ENCODE measurements around the gene SMAD1. TPM values are rescaled to one million over a fixed set of nuclear protein-coding genes. Genes with fewer than 3 reads are reported as not detected.

Gene SMAD1
- polyA plus RNA-seq, 1 donor (not counting 4 experiments of a cell fraction or from before 2014, with no cell fraction given): 33.5 TPM

GRCh38 chr4:145481942-145482208 lies 222 bp downstream of the SMAD1 start:
- Histone ChIP-seq H3K36me3 (ENCODE audit: control insufficient read depth in 2 of 2, extremely low read depth in 1 of 2, insufficient read depth in 2 of 2, low read length in 2 of 2) (no peaks in the 10 kb centered on the region), H3K9me1 (ENCODE audit: control insufficient read depth, extremely low read depth, insufficient read depth, low read length) (no peaks in the 10 kb centered on the region), H3K27ac (ENCODE audit: control insufficient read depth, insufficient read depth, low read length) (peak overlapping the region; percentile 74), H3K9ac (ENCODE audit: control insufficient read depth, extremely low read depth, insufficient read depth, low read length) (peak overlapping the region; percentile 81), H3K27me3 (ENCODE audit: control insufficient read depth, extremely low read depth, insufficient read depth, low read length) (no peaks in the 10 kb centered on the region), H2AFZ (ENCODE audit: control insufficient read depth, low read length) (no peak overlapping the region), H3K9me3 (ENCODE audit: control insufficient read depth, low read depth, low read length) (no peaks in the 10 kb centered on the region), H3K4me2 (ENCODE audit: control insufficient read depth, extremely low read depth, insufficient read depth, low read depth, low read length) (peak overlapping the region; percentile 18), H3K4me1 (ENCODE audit: control insufficient read depth, extremely low read depth, insufficient read depth, low read length) (peaks cover 32% of the 10 kb centered on the region), H4K20me1 (ENCODE audit: control insufficient read depth, extremely low read depth, insufficient read depth, low read length) (no peaks in the 10 kb centered on the region), H3K79me2 (ENCODE audit: control insufficient read depth, insufficient read depth, low read length) (peaks cover 48% of the 10 kb centered on the region), H3K4me3 (ENCODE audit: control insufficient read depth in 2 of 3, extremely low read depth in 1 of 3, insufficient read depth in 2 of 3, low read depth in 1 of 3, low read length in 3 of 3) (peak overlapping the region; percentile 73 to 77 (median 74))
- TF ChIP-seq CTCF (optimal IDR thresholded peaks at IDR 0.05 in 1 of 3, IDR thresholded peaks at IDR 0.05 in 1 of 3, conservative IDR thresholded peaks at IDR 0.05 in 1 of 3; ENCODE audit: extremely low read depth in 1 of 3, insufficient read depth in 2 of 3, low read length in 3 of 3) (no peak), EZH2 (IDR thresholded peaks at IDR 0.05; ENCODE audit: low read length) (no peak)
- dilution Hi-C loops (cut with MboI; ENCODE audit: extremely low pct_ligation_motif_present, low sequenced_read_pairs): no loop called here
- DNase-seq (ENCODE audit: low read depth, low spot score): no peak
- no peak for FAIRE-seq

GRCh38 chr4:145482209-145483037 lies 770 bp downstream of the SMAD1 start:
- Histone ChIP-seq H3K27me3 (ENCODE audit: control insufficient read depth, extremely low read depth, insufficient read depth, low read length) (no peaks in the 10 kb centered on the region), H3K9ac (ENCODE audit: control insufficient read depth, extremely low read depth, insufficient read depth, low read length) (peak overlapping the region; percentile 81), H3K27ac (ENCODE audit: control insufficient read depth, insufficient read depth, low read length) (peak overlapping the region; percentile 74), H3K4me3 (ENCODE audit: control insufficient read depth in 2 of 3, extremely low read depth in 1 of 3, insufficient read depth in 2 of 3, low read depth in 1 of 3, low read length in 3 of 3) (peak overlapping the region; percentile 73 to 77 (median 74)), H3K9me1 (ENCODE audit: control insufficient read depth, extremely low read depth, insufficient read depth, low read length) (no peaks in the 10 kb centered on the region), H3K36me3 (ENCODE audit: control insufficient read depth in 2 of 2, extremely low read depth in 1 of 2, insufficient read depth in 2 of 2, low read length in 2 of 2) (no peaks in the 10 kb centered on the region), H3K9me3 (ENCODE audit: control insufficient read depth, low read depth, low read length) (no peaks in the 10 kb centered on the region), H3K79me2 (ENCODE audit: control insufficient read depth, insufficient read depth, low read length) (peaks cover 52% of the 10 kb centered on the region), H3K4me2 (ENCODE audit: control insufficient read depth, extremely low read depth, insufficient read depth, low read depth, low read length) (peak overlapping the region; percentile 74), H3K4me1 (ENCODE audit: control insufficient read depth, extremely low read depth, insufficient read depth, low read length) (peaks cover 35% of the 10 kb centered on the region), H2AFZ (ENCODE audit: control insufficient read depth, low read length) (peak overlapping the region; percentile 72), H4K20me1 (ENCODE audit: control insufficient read depth, extremely low read depth, insufficient read depth, low read length) (no peaks in the 10 kb centered on the region)
- DNase-seq (ENCODE audit: low read depth, low spot score) (no peak), FAIRE-seq (peak; percentile 61)
- dilution Hi-C loops (cut with MboI; ENCODE audit: extremely low pct_ligation_motif_present, low sequenced_read_pairs): no loop called here
- TF ChIP-seq CTCF (optimal IDR thresholded peaks at IDR 0.05 in 1 of 3, IDR thresholded peaks at IDR 0.05 in 1 of 3, conservative IDR thresholded peaks at IDR 0.05 in 1 of 3; ENCODE audit: extremely low read depth in 1 of 3, insufficient read depth in 2 of 3, low read length in 3 of 3) (no peak), EZH2 (IDR thresholded peaks at IDR 0.05; ENCODE audit: low read length) (no peak)

Data from keratinocyte (primary cell).